Endothelial cell of umbilical vein (primary cell): ENCODE data around the gene XPO5. TPM values are rescaled to one million over a fixed set of nuclear protein-coding genes. Genes with fewer than 3 reads are reported as not detected.
"Not testable (repeated sequence)": the region's sequence is repeated elsewhere in the genome, so short reads cannot be mapped to it uniquely, and the experiment has no call there.

Source experiments
- BruUV-seq: library from RNA; stranded (reverse); fragments of 400-500 nt; replicated peaks from 2 replicates; lab custom pipeline; 2021; lab: Mats Ljungman, UMichigan
- CTCF ChIA-PET: fragments of 300-600, 350-600 bp; sonication (Branson Sonifier 250); formaldehyde crosslinking; loops from one replicate; lab custom pipeline; 2021; ENCODE audit warnings: antibody characterized with exemption, inconsistent platforms; lab: Charles Lee
- POLR2A ChIA-PET: fragments of 300-600, 350-600 bp; sonication (Branson Sonifier 250); formaldehyde crosslinking; loops from one replicate; lab custom pipeline; 2021; ENCODE audit warnings: antibody characterized with exemption, inconsistent platforms; lab: Charles Lee
- DNase-seq: peaks from one replicate; pipeline ENCODE4 v3.0.0-alpha.2; 2011; ENCODE audit warnings: low read depth, low spot score
- FAIRE-seq: peaks from 2 replicates; lab custom pipeline; 2011; peaks lifted over from hg19 to GRCh38; lab: Jason Lieb, UNC
- H2AFZ ChIP-seq: 2 replicates; pipeline ENCODE4 v1.6.0; 2012; ENCODE audit warnings: low read depth, low read length, control low read depth, inconsistent platforms
- H3K27ac ChIP-seq: 2 replicates; pipeline ENCODE4 v1.5.1; 2011; ENCODE audit warnings: low read depth, mild to moderate bottlenecking, control low read depth, low read length, moderate library complexity; ENCODE audit not compliant: insufficient read depth
- H3K27me3 ChIP-seq, 2 experiments: 2 replicates each; pipeline versions ENCODE4 v1.6.0 to v1.6.1; 2011; ENCODE audit warnings: low read length in 2 of 2, mixed read lengths in 1 of 2; ENCODE audit not compliant: control insufficient read depth in 2 of 2, insufficient read depth in 2 of 2
- H3K36me3 ChIP-seq, 2 experiments: 2 replicates in 1 of 2; 3 replicates in 1 of 2; pipeline ENCODE4 v1.5.1; 2011; ENCODE audit warnings: low read length in 2 of 2, mild to moderate bottlenecking in 1 of 2, moderate library complexity in 1 of 2; ENCODE audit not compliant: control insufficient read depth in 2 of 2, insufficient read depth in 2 of 2; ENCODE audit errors: extremely low read depth in 1 of 2
- H3K4me1 ChIP-seq: 3 replicates; pipeline ENCODE4 v1.5.1; 2011; ENCODE audit warnings: mild to moderate bottlenecking, low read length; ENCODE audit not compliant: control insufficient read depth, insufficient read depth; ENCODE audit errors: extremely low read depth
- H3K4me2 ChIP-seq: 2 replicates; pipeline ENCODE4 v1.6.1; 2011; ENCODE audit warnings: low read length, control low read depth, mixed read lengths; ENCODE audit not compliant: insufficient read depth
- H3K4me3 ChIP-seq, 3 experiments: fragments of 200-600 bp in 1 of 3; sonication (generic), shearing (Covaris generic) in 1 of 3; replicated peaks in 1 of 3; 2 replicates each; pipeline ENCODE4 v1.5.1; 2011 to 2016; ENCODE audit warnings: control low read depth in 3 of 3, low read length in 3 of 3, mild to moderate bottlenecking in 2 of 3, inconsistent platforms in 1 of 3, low read depth in 1 of 3, moderate library complexity in 1 of 3; ENCODE audit not compliant: insufficient read depth in 1 of 3
- H3K79me2 ChIP-seq: 2 replicates; pipeline ENCODE4 v1.6.0; 2012; ENCODE audit warnings: low read length, inconsistent platforms; ENCODE audit not compliant: control insufficient read depth, insufficient read depth
- H3K9ac ChIP-seq: replicated peaks from 2 replicates; pipeline ENCODE3; 2011; ENCODE audit warnings: low read length, control low read depth; ENCODE audit not compliant: insufficient read depth; ENCODE audit errors: extremely low read depth
- H3K9me1 ChIP-seq: replicated peaks from 3 replicates; pipeline ENCODE4 v1.6.0; 2011; ENCODE audit warnings: mild to moderate bottlenecking, low read length; ENCODE audit not compliant: control insufficient read depth, insufficient read depth; ENCODE audit errors: extremely low read depth
- H3K9me3 ChIP-seq: replicated peaks from 2 replicates; pipeline ENCODE4 v1.5.1; 2012; ENCODE audit warnings: low read length, inconsistent platforms; ENCODE audit not compliant: control insufficient read depth, insufficient read depth
- H4K20me1 ChIP-seq: replicated peaks from 2 replicates; pipeline ENCODE3; 2011; ENCODE audit warnings: mild to moderate bottlenecking, low read length; ENCODE audit not compliant: control insufficient read depth, insufficient read depth; ENCODE audit errors: extremely low read depth
- EZH2 ChIP-seq: IDR thresholded peaks from 2 replicates; pipeline ENCODE4 v1.6.1; 2012; ENCODE audit warnings: borderline replicate concordance, low read depth, mild to moderate bottlenecking, moderate library complexity, low read length, inconsistent platforms; ENCODE audit not compliant: severe bottlenecking
- JUN ChIP-seq: IDR thresholded peaks from 2 replicates; pipeline ENCODE4 v1.6.1; 2011; ENCODE audit warnings: borderline replicate concordance, low read depth; ENCODE audit not compliant: insufficient read length, insufficient read depth
- dilution Hi-C: fragments of 300-500 bp; cut with MboI; formaldehyde crosslinking; loops from one replicate; pipeline ENCODE4 v1.15.0; 2019; ENCODE audit warnings: low sequenced_read_pairs; ENCODE audit not compliant: extremely low pct_ligation_motif_present
- intact Hi-C: fragments of 100-400 bp; cut with micrococcal nuclease; formaldehyde crosslinking; loops from one replicate; pipeline ENCODE4 v1.10.0; 2022
- polyA plus RNA-seq, 4 experiments: library from polyadenylated mRNA; depleted of rRNA in 3 of 4; stranded (reverse) in 3 of 4; unstranded in 1 of 4; fragments of >200 nt; gene quantifications; 2 replicates each; pipeline versions ENCODE4 v1.2.1 to v1.2.3, GENCODE V29; 2011 to 2012; ENCODE audit warnings: missing spikeins in 1 of 4
- total RNA-seq: library from RNA; stranded (reverse); gene quantifications from 2 replicates; pipeline ENCODE4 v1.2.3, GENCODE V29; 2021

XPO5 gene
- total and polyA plus RNA-seq, 2 donors (not counting 3 experiments of a cell fraction or from before 2014, with no cell fraction given), result 28.4 to 50.0 TPM

DNA sequence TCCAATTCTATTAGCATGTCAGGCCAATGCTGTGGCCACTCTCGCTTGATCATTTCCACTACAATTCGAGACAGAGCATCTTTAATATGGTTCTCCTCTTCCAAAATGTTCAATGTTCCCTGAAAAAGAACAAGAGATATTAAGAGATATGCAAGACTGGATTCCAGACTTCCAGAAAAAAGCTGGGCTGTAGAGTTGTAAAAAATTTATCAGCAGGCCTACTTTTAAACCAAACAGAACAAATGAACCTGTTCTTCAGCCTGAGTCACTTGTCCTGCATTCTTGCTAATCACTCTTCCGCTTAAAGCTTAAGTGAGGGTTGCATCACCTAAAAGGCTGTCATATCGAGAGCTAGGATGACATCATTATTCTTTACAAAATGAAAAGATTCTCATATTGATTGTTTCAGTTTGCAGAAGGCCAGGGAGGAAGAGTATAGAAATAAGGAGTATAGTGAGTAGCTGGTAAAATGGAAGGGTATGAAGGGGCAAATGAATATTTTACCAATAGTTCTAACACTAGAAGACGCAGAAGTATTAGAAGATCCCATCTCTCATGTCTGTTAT, 4.9 kb downstream of the XPO5 start:
- POLR2A ChIA-PET, result no interaction called here
- no peak overlapping the region for H3K4me2 ChIP-seq
- H3K27ac ChIP-seq, result no peak overlapping the region
- H3K36me3 ChIP-seq, result peaks cover 4 to 12% of the 10 kb centered on the region in 2 experiments
- peaks cover 5% of the 10 kb centered on the region for H3K4me1 ChIP-seq
- DNase-seq (no peak), FAIRE-seq (no peak)
- no TSS peak for BruUV-seq
- peaks cover 25% of the 10 kb centered on the region for H3K79me2 ChIP-seq
- dilution Hi-C loops, result no loop called here
- no peak overlapping the region for H3K4me3 ChIP-seq
- H3K27me3 ChIP-seq, result no peaks in the 10 kb centered on the region
- H3K9me3 ChIP-seq, result no peaks in the 10 kb centered on the region
- peak; percentile 13 for TF ChIP-seq JUN
- TF ChIP-seq EZH2, result no peak
- no peaks in the 10 kb centered on the region for H3K9me1 ChIP-seq
- CTCF ChIA-PET, result interaction anchor here (1.3 kb wide), 1 partner anchor 9 kb away, joined by 3 read pairs; no protein-coding TSS in a partner anchor
- H4K20me1 ChIP-seq, result no peaks in the 10 kb centered on the region
- H3K9ac ChIP-seq, result no peak overlapping the region
- H2AFZ ChIP-seq, result no peak overlapping the region
- intact Hi-C loops, result no loop called here

DNA sequence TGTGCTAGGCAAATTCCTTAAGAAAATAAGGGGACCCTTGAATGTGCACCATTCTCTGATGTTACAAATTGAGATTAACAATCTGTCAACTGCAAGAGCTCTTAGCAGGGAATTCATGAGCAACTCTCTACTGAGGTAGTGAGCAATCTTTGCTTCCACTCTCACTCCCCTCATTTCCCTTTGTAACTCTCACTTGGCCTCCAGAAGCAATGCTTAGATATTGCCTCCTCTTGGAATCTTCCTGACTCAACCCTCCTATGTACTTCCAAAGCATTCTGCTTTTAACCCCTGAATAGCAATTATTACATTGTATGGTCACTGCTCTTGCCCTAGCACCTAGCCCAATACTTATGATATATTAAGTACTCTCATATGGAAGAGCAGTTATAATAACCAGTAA, 16.5 kb downstream of the XPO5 start:
- ChIA-PET POLR2A (no interaction called here), CTCF (no interaction called here)
- H3K9ac ChIP-seq, result no peak overlapping the region
- no peaks in the 10 kb centered on the region for H3K79me2 ChIP-seq
- dilution Hi-C loops (no loop called here), intact Hi-C loops (no loop called here)
- no peak overlapping the region for H2AFZ ChIP-seq
- H3K9me3 ChIP-seq, result no peaks in the 10 kb centered on the region
- no peak overlapping the region for H3K4me3 ChIP-seq
- no peak overlapping the region for H3K27ac ChIP-seq
- no peaks in the 10 kb centered on the region for H3K4me1 ChIP-seq
- no peak for TF ChIP-seq JUN
- H3K36me3 ChIP-seq, result peaks cover 14 to 30% of the 10 kb centered on the region in 2 experiments
- H3K4me2 ChIP-seq, result no peak overlapping the region
- no peaks in the 10 kb centered on the region for H3K9me1 ChIP-seq
- BruUV-seq, result no TSS peak
- DNase-seq, result no peak
- no peaks in the 10 kb centered on the region for H3K27me3 ChIP-seq
- no peaks in the 10 kb centered on the region for H4K20me1 ChIP-seq
- no peak for FAIRE-seq

DNA sequence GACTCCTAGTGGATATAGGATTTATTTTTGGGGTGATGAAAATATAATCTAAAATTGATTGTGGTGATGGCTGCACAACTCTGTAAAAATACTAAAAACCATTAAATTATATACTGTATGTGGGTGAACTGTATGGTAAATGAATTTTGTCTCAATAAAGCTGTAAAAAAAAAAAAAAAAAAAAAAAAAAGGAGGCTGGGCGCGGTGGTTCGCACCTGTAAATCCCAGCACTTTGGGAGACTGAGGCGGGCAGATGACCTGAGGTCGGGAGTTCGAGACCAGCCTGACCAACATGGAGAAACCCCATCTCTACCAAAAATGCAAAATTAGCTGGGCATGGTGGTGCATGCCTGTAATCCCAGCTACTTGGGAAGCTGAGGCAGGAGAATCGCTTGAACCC, 18.2 kb downstream of the XPO5 start:
- POLR2A ChIA-PET, BruUV-seq, CTCF ChIA-PET: not testable (repeated sequence)

More for the DNA sequence above, 18.2 kb downstream of the XPO5 start:
- H3K4me3 ChIP-seq, FAIRE-seq, H3K9me3 ChIP-seq, H3K79me2 ChIP-seq, DNase-seq, H3K4me2 ChIP-seq, H3K9ac ChIP-seq, H3K9me1 ChIP-seq, dilution Hi-C loops, H3K27me3 ChIP-seq, H3K27ac ChIP-seq, H3K4me1 ChIP-seq, intact Hi-C loops, H2AFZ ChIP-seq, H4K20me1 ChIP-seq: not testable (repeated sequence)
- H3K36me3 ChIP-seq, result peaks cover 15 to 33% of the 10 kb centered on the region in 2 experiments
